Measurements from ENCODE around the gene CTSL.
A peak's percentile ranks its signal among the peaks of the same experiment; 100 is the strongest.

- TF ChIP-seq CTCF (conservative IDR thresholded peaks at IDR 0.05; ENCODE audit: low read depth, low read length) (peak; percentile 78), EZH2 (IDR thresholded peaks at IDR 0.05; ENCODE audit: borderline replicate concordance, low read depth, low read length, poor library complexity, severe bottlenecking) (no peak)
These were observed 41.2 kb upstream of the CTSL start for GRCh38 chr9:87684627-87685219.

Measured in A673 (cell line).